Measurements from ENCODE around the gene EFNA5. TPM values are rescaled to one million over a fixed set of nuclear protein-coding genes. Genes with fewer than 3 reads are reported as not detected.

EFNA5 gene
- total and polyA plus RNA-seq, 2 of the 13 experiments (the other 11 are each of a cell fraction or from before 2014, with no cell fraction given): not detected

GRCh38 chr5:107533910-107534876 is 136.5 kb downstream of the EFNA5 start:
- Histone ChIP-seq H3K4me3 (replicated peaks in 1 of 3; ENCODE audit: insufficient read depth in 1 of 3, low read depth in 2 of 3, low read length in 3 of 3) (no peak overlapping the region), H2AFZ (ENCODE audit: low read length) (no peak overlapping the region), H3K27ac (ENCODE audit: extremely low read length, insufficient read depth, low read length) (no peak overlapping the region), H3K27me3 (ENCODE audit: control insufficient read depth in 1 of 2, insufficient read depth in 2 of 2, low read length in 2 of 2) (no peaks in the 10 kb centered on the region), H3K9me3 (ENCODE audit: low read length) (no peaks in the 10 kb centered on the region), H3K4me1 (ENCODE audit: insufficient read depth, low read length) (no peaks in the 10 kb centered on the region), H3K4me2 (ENCODE audit: low read depth, low read length) (no peak overlapping the region), H3K79me2 (ENCODE audit: insufficient read depth, low read length) (no peaks in the 10 kb centered on the region), H3K36me3 (replicated peaks in 1 of 2; ENCODE audit: control insufficient read depth in 1 of 2, insufficient read depth in 2 of 2, low read length in 2 of 2) (no peaks in the 10 kb centered on the region), H4K20me1 (ENCODE audit: insufficient read depth, low read length) (no peaks in the 10 kb centered on the region), H3K9ac (ENCODE audit: insufficient read depth, low read depth, low read length) (no peak overlapping the region)
- no TSS peak for BruUV-seq (replicated peaks)
- ATAC-seq (no peak), FAIRE-seq (no peak), DNase-seq (ENCODE audit: low spot score) (no peak)
- WGBS (ENCODE audit: low lambda C conversion rate): 0% methylated on average over 2 of the region's 2 CpGs
- TF ChIP-seq ZNF383 (CRISPR knock-in tag; IDR thresholded peaks at IDR 0.05; ENCODE audit: borderline replicate concordance) (no peak), ZBTB7B (CRISPR knock-in tag; IDR thresholded peaks at IDR 0.05) (no peak), ZNF331 (CRISPR knock-in tag; IDR thresholded peaks at IDR 0.05) (no peak), RFXAP (CRISPR knock-in tag; IDR thresholded peaks at IDR 0.05; ENCODE audit: borderline replicate concordance) (no peak), ARNT (IDR thresholded peaks at IDR 0.05) (no peak), TCF7L2 (IDR thresholded peaks at IDR 0.05; ENCODE audit: low read depth, low read length) (no peak), ZMYM4 (CRISPR knock-in tag; IDR thresholded peaks at IDR 0.05) (no peak), LCORL (IDR thresholded peaks at IDR 0.05) (no peak), LCORL (CRISPR knock-in tag; IDR thresholded peaks at IDR 0.05) (no peak), STAT6 (CRISPR knock-in tag; IDR thresholded peaks at IDR 0.05; ENCODE audit: borderline replicate concordance) (no peak)
- TF ChIP-seq, protein P1, sequence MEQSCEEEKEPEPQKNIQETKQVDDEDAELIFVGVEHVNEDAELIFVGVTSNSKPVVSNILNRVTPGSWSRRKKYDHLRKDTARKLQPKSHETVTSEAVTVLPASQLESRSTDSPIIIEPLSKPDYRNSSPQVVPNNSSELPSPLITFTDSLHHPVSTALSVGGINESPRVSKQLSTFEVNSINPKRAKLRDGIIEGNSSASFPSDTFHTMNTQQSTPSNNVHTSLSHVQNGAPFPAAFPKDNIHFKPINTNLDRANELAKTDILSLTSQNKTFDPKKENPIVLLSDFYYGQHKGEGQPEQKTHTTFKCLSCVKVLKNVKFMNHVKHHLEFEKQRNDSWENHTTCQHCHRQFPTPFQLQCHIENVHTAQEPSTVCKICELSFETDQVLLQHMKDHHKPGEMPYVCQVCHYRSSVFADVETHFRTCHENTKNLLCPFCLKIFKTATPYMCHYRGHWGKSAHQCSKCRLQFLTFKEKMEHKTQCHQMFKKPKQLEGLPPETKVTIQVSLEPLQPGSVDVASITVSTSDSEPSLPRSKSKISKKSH (CRISPR knock-in tag; IDR thresholded peaks at IDR 0.05; ENCODE audit: borderline replicate concordance): no peak
- ChIA-PET CTCF (ENCODE audit: low intra/inter-chr PET ratio, low total read pairs) (no interaction called here), POLR2A (no interaction called here)
- in situ Hi-C loops (cut with HindIII; ENCODE audit: extremely low pct_ligation_motif_present, low pct_unique_long_range_greater_than_20kb) (no loop called here), intact Hi-C loops (cut with micrococcal nuclease; ENCODE audit: unreplicated experiment) (no loop called here)

Measured in HepG2 (cell line).